ENCODE measurements around the gene CHST13.

CHST13 gene, protein sequence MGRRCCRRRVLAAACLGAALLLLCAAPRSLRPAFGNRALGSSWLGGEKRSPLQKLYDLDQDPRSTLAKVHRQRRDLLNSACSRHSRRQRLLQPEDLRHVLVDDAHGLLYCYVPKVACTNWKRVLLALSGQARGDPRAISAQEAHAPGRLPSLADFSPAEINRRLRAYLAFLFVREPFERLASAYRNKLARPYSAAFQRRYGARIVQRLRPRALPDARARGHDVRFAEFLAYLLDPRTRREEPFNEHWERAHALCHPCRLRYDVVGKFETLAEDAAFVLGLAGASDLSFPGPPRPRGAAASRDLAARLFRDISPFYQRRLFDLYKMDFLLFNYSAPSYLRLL

DNA sequence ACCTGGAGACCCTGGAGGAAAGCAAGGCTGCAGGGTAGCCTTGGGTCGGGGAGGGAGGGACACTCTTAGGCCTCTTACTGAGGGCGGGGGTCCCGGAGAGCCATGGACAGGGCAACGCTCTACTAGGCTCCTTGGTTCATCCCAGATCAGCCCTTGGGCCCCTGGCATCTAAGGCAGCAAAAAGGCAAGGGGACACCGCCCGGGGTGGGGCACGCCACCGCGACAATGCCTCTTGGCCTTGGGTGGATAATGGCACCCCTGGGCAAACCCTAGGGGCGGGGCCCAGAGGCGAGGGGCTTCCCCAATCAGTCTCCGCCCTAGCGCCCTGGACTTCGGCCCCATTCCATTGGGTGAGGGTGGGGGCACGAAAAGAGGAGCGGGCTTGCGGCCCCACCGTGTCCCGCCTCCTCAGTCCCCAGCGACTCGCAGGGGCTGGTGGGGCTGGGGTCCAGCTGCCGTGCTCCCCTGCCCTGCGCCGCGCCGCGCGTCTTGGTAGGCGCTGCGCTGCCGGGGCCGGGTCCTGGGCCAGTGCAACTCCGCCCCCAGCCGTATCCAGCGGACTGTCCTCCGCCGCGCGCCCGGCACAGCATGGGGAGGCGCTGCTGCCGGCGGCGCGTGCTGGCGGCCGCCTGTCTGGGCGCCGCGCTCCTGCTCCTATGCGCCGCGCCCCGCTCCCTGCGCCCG is at the start of gene CHST13:
Gene CHST13 (plus strand): TSS at position 411 of the 684 bp plus-strand sequence. CDS start 178 bp downstream, at position 589.
- no peak for DNase-seq (ENCODE audit: extremely low read depth in 1 of 2, low read depth in 1 of 2)

- no peak for DNase-seq (ENCODE audit: extremely low read depth in 1 of 2, low read depth in 1 of 2)
These were observed 49.2 kb upstream of the CHST13 start for GRCh38 chr3:126474498-126475412.

GRCh38 chr3:126475413-126476114 is 48.4 kb upstream of the CHST13 start, which contains the start of gene ZXDC:
Gene ZXDC (minus strand): TSS chr3:126475891. CDS start chr3:126475865, 26 bp downstream.
- peak; percentile 75 to 89 for DNase-seq (ENCODE audit: extremely low read depth in 1 of 2, low read depth in 1 of 2)

DNA sequence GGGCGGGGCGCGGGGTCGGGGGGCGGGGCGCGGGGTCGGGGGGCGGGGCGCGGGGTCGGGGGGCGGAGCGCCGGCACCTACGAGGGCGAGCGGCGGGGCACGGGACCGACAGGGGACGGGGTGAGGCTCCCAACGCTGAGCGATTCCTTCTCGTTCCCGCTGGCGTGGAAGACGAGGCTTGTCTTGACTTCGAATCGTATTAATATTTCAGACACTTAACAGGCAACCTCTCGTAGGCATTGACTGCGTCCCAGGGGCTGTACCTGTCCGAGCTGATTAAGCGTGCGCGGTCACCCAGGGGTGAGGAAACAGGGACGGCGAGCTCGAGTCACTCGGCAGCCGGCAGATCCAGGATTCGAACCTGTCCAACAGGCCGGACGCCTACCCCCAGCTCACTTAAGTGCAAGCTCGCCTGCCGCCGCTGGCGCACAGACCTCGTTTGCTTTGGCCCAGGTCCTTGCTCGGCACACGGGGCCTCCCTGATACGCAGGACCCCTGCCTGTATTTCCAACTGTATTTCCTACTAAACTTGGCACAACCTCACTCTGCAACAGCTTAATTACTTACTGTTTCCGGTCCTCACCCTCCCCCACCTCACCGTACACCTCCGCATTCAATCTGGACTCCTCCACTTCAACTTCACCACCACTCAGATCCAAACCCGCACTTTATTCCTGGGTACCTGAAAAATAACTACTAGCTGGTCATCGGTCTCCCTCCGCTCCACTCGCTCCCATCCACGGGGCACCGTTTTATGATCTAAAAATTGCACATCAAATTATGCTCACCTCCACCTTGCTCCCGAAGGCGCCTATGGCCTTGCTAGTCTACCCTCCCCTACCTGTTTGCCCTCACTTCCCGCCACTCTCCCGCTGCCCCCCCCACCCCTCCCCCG is 47.5 kb upstream of the CHST13 start:
- DNase-seq (ENCODE audit: extremely low read depth in 1 of 2, low read depth in 1 of 2): no peak

DNA sequence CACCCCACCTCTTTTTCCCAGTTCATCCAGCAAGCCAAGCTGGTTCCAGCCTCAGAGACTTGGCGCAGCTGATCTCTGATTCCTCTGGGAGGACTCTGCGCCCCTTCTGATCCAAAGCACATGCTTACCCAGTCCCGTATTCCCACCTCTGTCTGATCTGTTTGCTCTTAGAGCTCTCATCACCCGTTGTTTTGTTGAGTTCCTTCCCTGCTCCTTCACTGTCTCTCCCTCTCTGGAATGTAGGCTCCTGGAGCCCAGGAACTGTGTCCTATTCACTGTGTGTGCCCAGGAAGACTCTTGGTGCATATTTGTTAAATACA is 46.9 kb upstream of the CHST13 start:
- DNase-seq (ENCODE audit: extremely low read depth in 1 of 2, low read depth in 1 of 2): no peak

GRCh38 chr3:126478581-126479310 is 45.2 kb upstream of the CHST13 start:
- DNase-seq (ENCODE audit: extremely low read depth in 1 of 2, low read depth in 1 of 2): no peak

GRCh38 chr3:126479642-126480041 is 44.3 kb upstream of the CHST13 start:
- no peak for DNase-seq (ENCODE audit: extremely low read depth in 1 of 2, low read depth in 1 of 2)

DNA sequence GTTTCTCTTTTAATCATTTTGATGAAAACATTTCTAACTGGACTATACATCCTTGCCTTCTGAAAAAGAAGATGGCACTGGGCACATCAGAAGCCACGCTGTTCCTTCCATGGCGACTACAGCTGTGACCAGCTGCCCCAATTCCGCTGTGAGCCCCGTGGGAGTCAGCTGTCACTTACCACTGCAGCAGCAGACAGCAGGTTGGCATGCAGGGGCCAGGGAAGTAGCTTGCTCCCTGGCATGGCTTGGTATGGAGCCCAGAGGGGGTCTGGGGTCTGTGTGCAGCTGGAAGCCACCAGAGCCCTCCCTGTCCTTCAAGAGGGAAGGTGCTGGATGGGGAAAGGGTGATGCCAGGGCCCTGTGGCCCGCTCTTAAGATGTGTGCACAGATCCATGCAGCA is 43.7 kb upstream of the CHST13 start:
- DNase-seq (ENCODE audit: extremely low read depth in 1 of 2, low read depth in 1 of 2): no peak

- no peak for DNase-seq (ENCODE audit: extremely low read depth in 1 of 2, low read depth in 1 of 2)
These were observed 43.1 kb upstream of the CHST13 start for GRCh38 chr3:126480861-126481260.

GRCh38 chr3:126481808-126482502 is 42.0 kb upstream of the CHST13 start:
- no peak for DNase-seq (ENCODE audit: extremely low read depth in 1 of 2, low read depth in 1 of 2)

DNA sequence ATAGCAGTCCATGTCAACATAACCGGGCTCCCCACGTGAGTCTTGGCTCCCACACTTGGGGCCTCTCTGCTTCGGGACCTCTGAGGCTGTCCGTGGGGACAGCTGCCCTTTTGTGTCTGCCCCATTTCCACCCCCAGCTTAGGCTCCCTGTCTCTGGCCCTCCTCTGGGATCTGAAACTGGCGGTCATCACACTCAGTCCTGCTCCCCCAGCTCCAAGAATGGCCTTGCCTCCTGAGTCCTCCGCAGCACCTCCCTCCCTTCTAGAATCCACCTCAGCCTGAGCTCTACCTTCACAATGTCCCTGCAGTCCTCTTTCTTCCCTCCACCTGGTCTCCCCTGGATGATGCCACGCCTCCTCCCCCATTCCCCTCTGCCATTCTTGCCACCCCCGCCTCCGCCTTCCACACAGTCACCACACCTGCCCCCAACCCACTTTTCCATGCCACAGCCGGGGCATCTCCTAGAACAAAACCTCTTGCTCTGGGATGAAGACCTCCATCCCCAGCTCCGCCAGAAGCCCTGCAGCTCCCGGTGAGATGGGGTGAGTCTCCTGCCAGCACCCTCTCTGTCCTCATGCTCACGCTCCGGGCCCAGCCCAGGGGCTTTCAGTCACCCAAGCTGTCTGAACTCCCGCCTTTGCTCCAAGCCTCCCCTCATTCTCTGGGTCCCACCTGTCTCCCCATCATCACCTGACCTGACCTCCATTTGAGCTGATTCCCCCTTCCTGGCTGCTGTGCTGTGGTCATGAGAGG is 41.3 kb upstream of the CHST13 start:
- DNase-seq (ENCODE audit: extremely low read depth in 1 of 2, low read depth in 1 of 2): no peak

GRCh38 chr3:126483321-126483761 is 40.6 kb upstream of the CHST13 start:
- no peak for DNase-seq (ENCODE audit: extremely low read depth in 1 of 2, low read depth in 1 of 2)

GRCh38 chr3:126484148-126484547 is 39.8 kb upstream of the CHST13 start:
- no peak for DNase-seq (ENCODE audit: extremely low read depth in 1 of 2, low read depth in 1 of 2)

- no peak for DNase-seq (ENCODE audit: extremely low read depth in 1 of 2, low read depth in 1 of 2)
These were observed 39.3 kb upstream of the CHST13 start for GRCh38 chr3:126484662-126485061.

DNA sequence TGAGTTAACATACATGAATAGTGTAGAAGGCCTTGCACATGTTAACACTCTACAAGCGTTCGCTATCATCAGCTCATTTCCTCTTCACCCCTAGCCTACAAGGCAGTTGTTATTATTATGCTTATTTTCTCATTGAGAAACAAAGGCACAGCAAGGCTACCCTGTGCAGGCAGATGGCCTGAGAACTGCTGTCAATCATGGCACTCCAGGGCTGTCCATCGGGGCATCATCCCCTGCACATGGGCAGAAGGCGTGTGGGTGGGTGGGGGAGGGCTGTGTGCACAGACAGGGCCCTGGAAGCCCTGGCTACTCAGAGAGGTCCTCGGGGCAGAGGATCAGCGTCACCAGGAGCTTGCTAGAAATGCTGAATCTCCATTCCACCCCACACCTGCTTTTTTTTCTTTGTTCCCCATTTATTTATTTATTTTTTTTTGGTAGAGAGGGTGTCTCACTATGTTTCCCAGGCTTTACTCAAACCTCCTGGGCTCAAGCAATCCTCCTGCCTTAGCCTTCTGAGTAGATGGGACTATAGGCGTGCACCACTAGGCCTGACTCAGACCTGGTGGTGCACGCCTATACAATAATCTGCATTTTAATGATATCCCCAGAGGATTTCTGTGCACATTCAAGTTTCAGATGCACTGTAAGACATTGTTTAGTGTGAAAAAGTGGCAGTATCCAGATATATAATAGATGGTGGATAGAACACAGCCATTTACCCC is 38.6 kb upstream of the CHST13 start:
- no peak for DNase-seq (ENCODE audit: extremely low read depth in 1 of 2, low read depth in 1 of 2)

GRCh38 chr3:126485956-126486355 is 38.0 kb upstream of the CHST13 start:
- DNase-seq (ENCODE audit: extremely low read depth in 1 of 2, low read depth in 1 of 2): no peak

DNA sequence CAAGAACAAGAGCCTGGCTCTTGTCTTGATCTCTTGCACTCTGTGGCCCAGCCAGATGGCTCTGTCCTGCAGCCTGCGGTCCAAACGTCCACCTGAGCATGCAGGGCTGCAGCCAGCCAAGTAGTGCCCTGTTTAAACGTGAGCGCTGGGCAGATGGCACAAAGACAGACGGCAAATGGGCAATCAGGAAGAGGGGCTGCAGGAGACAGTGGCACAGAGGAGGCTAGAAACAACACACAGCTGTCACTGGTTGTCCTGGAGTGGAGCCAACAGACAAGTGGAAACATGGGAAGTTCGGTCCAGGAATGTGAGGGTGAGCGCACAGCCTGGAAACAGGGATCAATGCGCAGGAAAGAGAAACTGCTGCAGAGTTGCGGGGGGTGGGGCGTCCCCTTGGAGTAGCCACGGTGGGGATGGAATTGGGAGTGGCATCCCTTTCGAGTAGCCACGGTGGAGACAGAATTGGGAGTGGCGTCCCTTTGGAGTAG is 37.6 kb upstream of the CHST13 start:
- DNase-seq (ENCODE audit: extremely low read depth in 1 of 2, low read depth in 1 of 2): no peak

Data from activated CD8-positive, alpha-beta memory T cell treated with anti-CD3 and anti-CD28 coated beads for 1 hour (primary cell).